Brain pericyte (primary cell): Measurements from ENCODE around the gene SYT5.
A peak's percentile ranks its signal among the peaks of the same experiment; 100 is the strongest.
"Not testable (repeated sequence)": the region's sequence is repeated elsewhere in the genome, so short reads cannot be mapped to it uniquely, and the experiment has no call there.

Source experiments
- DNase-seq: peaks from one replicate; pipeline ENCODE4 v3.0.0-alpha.2; 2012; ENCODE audit warnings: low read depth, low spot score

SYT5 gene

DNA sequence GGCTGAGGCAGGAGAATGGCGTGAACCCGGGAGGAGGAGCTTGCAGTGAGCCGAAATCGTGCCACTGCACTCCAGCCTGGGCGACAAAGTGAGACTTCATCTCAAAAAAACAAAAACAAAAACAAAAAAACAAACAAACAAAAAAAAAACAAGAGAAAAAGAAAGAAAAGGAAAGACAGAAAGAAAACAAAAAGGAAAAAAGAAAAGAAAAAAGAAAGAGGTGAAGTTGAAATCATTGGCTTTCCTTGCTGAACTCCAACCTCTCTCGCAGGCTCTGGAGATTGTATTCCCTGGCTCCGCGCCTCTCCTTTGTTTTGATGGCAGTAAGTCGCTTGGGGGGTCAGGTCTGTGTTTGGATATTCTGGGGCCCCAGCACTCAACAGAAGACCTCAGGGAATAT lies 7.8 kb downstream of the SYT5 start:
- not testable (repeated sequence) for DNase-seq

DNA sequence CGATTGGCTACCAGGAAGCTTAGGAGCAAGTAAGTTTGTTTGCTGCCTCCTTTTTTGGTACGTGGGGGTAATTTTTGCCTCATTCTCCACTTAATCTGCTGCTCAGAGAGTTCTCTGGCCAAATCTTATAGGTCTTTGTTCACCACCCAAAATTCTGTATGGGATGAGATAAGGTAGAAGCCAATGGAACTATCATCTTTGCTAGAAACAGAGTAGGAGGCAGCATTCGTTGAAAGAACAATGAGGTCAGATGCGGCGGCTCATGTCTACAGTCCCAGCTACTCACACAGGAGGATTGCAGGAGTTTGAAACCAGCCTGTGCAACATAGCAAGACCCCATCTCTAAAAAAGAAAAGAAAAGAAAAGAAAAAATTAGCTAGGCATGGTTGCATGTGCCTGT lies 8.6 kb downstream of the SYT5 start:
- no peak for DNase-seq

DNA sequence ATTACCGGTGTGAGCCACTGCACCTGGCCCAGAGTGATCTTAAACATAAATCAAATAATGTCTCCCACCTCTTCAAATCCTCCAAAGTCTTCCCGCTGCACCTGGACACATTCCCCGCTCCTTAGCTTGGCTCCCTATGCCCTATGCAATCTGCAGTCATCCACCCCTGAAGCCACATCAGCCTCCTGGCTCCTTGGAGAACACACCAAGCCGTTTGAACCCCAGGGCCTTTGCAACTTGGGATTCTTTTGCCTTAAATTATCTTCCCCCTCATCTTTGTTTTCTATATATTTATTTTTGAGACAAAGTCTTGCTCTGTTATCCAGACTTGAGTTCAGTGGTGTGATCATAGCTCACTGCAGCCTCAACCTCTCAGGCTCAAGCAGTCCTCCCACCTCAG lies 11.0 kb downstream of the SYT5 start:
- DNase-seq, result no peak

DNA sequence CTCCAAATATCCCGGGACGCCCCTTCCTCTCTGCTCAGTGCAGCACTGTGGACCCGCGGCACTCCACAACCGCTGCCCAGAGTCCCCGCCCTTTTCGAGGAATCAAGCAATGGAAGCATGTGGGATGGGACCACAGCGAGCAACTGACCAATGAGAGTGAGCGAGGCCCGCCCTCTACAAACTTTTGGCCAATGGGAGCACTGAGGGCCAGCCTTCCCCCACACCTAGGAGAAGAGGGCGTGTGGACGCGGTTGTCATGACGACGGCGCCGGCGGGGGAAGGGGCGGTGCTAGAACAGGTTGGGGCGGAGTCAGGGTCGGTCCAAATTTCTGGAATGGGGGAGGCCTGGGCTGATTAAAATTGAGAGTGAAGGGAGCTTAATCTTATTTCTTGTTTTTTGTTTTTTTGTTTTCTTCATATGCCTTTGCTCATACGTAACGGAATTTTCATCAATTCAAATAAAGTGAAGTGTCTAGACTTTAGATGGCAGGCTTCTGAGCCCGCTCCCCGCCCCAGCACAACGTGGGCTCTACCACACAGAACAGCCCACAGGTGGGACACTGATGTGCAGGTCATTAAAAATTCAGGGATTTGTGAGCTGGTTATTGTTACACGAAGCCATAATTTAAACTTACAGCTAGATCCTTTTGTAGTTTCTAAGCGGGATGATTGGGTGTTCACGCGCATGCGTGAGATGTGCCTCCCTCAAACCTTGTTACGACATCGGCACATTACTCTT lies 13.4 kb downstream of the SYT5 start, which contains the start of gene DNAAF3:
Gene DNAAF3, minus strand, starts transcription at position 84 of the 739 bp plus-strand sequence. CDS start 200 bp downstream, outside the sequence.
- DNase-seq, result peak; percentile 84

DNA sequence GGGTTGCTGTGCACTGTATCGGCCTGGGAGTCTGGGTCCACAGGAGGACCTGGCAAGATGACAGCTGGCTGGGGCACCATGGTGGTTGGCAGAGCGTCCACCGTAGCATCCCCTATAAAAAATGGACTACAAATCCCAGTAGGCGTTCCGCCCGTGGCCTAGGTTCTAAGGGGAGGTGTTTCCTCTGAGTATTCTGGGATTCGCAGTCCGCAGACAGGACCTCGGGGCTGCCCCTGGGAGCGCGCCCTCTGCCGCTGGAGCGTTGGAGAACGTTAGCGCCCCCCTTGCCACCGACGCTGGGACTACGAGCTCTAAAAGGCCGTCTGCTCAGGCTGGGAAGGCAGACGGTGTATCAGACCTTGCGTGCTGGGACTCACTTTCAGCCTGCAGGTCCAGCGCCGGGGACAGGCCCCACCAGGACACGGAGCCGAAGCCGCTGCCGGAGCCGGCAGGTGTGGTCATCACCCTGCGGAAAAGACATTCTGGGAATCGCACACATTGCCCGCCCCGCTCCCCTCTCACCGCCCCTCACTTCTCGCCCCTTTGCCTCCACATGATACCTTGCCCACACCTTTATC lies 14.0 kb downstream of the SYT5 start:
- DNase-seq, result no peak

DNA sequence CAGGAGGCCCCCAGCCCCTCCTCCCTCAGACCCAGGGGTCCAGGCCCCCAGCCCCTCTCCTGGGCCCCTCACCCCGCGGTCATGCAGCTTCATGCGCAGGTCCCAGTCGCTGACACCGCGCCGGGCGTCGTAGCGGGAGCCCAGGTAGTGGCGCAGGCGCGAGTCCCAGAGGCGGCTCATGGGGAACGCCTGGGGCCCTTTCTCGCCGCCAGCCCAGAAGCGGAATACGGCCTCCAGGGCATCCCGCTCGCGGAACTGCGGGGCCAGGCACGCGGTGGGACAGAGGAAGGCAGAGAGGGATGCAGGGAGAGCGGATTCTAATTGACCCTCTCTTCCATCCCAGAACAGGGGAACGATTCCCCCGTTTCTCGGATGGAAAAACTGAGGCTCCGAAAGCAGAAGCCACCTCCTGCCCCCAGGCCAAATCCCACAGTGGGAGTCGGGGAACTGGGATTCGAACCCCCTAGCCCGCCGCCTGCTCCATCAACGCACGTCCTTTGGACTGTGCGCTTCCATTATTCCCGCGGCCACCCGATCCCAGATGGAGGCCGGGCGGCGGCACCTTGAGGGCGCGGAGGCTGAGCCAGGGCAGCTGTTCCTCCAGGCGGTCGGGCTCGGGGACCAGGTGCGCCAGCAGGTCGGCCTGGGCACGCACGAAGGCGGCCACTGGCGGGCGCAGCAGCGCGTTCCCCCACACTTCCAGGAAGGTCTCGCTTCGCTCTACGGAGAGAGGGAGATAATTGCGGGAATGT lies 18.3 kb downstream of the SYT5 start:
- no peak for DNase-seq

DNA sequence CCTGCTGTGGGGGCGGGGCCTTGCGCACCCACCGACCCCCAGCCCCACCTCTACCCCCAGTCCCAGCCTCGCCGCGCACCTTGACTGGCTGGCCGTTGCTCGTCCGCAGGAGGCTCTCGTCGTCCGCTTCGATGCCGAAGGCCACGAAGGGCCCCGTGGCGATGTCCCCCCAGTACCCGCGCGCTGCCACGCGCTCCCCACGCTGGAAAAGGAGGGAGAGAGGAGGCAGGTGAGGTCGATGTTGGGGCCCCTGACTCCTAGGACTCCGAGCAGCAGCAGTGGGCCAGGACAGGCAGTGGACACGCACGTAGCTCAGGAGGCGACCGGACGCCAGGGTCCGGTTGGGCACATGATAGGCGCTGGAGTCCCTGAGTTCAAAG lies 19.1 kb downstream of the SYT5 start:
- DNase-seq, result no peak

DNA sequence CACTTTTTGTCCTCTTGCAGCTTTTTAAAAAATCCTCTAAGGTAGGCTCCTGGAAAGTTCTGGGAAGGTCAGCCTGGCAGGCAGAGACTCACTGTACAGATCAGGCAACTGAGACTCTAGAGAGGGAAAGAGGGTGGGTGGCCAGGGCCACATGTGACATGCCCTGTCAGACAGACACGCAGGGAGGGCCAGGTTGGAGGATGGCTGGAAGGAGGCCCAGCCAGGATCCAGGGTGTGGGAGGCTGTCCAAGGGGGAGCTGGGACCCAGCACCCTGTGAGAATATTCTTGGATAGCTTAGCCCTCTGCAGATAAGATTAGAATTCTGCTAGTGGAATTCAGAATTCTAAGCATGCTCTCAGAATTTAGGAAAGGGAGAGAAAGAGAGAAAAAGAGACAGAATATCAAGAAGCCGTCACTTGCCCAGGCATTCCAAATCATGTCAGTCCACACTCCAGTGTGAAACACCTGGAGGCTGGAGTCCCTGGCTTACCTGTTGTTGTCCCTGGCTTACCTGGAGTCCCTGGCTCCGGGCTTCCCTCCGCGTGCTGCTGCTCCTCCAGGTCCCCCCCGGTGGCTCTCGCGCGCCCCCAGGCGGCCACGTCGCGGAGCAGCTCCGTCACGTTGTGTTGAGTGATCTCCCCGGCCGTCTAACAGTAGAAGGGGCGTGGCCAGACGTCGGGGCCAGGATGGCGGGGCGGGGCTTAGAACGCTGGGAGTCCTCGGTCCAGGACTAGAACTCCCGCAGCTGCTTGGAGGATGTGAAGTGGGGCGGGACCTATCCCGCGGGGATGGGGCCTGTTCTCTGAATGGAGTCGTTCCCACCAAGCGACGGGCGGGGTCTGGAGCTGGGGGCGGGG lies 19.7 kb downstream of the SYT5 start:
- DNase-seq, result no peak

DNA sequence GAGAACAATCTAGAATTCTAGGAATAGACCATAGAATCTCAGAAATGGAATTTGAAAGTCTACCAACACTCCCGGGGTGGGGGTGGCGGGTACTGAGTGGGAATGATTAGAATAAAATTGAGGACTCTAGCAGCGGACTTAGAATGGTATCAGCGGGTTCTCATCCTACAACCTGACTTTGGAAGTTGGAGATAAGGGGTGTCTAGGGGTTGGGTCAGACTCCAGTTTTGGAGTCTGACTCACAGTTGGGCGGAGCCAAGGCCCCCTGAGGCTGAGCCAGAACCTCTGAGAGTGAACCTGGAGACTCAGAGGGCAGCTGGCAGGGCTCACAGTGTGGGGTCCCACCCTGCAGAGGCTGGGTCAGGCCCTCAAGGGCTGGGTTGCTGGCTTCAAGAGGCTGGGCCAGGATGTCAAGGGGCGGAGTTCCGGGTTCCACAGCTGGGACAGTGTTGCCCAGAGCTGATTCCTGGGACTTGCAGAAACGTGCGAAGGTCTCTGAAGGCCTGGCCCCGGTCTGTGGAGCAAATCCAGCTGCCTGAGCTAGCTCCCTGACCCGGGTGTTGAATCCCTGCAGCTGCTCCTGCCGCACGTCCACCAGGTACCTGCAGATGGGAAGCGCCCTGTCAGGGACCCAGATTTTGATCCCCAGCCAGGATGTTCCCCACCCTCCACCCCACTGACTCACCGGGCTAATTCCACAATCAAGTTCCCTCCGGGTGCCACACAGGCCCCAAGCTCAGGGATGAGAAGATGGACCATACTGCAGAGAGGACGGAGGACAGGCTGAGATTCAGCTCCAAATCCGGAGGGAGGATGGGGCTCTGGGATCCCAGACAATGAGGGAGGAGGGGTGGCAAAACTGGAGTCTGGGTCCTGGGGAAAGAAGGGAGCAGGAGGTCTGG lies 21.0 kb downstream of the SYT5 start:
- no peak for DNase-seq

DNA sequence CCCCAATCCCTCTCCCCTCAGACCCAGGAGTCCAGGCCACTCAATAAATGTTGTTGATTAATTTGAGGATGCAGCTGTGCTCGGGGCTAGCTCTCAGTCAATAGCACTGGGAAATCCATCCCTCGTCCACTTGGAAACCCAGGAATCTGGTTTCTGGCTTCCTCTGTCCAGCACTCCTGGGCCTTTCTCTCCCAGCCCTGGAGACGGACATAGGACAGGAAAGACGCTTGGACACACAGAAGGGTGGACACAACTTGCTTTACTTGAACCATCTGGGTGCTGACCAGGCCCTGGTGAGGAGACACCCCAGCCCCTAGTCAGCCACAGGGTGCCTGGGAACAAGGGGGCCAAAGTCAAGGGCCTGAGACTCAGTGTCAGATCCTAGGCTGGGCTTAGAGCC lies 21.7 kb downstream of the SYT5 start:
- DNase-seq, result no peak

DNA sequence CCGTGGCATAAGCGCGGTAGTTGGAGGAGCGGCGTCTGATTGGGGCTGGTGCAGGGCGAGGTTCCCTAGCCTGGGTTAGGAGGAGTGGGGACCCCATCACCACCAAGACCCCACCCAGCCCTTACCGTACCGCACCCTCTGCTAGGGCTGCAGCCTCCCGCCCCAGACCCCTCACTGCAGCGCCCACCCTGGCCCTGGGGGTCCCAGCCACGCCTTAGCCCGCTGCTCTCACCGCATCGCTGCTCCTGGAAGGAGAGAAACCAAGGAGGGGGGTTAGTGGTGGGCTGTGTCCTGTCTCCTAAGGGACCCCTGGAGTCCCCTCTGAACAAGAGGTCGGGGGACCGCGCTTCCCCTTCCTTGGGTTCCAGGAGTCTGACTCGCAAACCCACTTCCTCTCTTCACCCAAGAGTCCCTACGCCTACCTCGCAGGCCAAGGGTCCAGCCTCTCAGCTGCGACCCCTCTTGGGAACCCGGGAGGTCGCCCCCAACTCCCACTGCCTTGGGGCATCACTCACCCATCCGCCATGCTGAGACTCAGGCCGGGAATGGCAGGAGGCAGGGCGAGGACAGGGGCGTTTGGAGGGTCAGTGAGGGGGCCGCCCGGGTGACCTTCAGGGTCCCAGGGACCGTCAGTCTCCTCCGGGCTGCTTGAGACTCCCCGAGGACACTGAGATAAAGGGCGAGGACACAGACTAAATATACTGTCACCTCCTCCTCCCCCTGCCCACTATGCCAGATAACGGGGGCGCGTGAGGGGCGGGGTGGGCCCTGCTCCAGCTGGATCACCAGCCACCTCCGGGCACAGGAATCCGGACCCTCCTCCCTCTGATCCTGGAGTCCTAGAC lies 22.8 kb downstream of the SYT5 start, which contains the start of gene TNNI3:
Gene TNNI3, minus strand, starts transcription at position 669 of the 845 bp plus-strand sequence. Its CDS starts 143 bp downstream, at position 526.
- DNase-seq, result no peak

DNA sequence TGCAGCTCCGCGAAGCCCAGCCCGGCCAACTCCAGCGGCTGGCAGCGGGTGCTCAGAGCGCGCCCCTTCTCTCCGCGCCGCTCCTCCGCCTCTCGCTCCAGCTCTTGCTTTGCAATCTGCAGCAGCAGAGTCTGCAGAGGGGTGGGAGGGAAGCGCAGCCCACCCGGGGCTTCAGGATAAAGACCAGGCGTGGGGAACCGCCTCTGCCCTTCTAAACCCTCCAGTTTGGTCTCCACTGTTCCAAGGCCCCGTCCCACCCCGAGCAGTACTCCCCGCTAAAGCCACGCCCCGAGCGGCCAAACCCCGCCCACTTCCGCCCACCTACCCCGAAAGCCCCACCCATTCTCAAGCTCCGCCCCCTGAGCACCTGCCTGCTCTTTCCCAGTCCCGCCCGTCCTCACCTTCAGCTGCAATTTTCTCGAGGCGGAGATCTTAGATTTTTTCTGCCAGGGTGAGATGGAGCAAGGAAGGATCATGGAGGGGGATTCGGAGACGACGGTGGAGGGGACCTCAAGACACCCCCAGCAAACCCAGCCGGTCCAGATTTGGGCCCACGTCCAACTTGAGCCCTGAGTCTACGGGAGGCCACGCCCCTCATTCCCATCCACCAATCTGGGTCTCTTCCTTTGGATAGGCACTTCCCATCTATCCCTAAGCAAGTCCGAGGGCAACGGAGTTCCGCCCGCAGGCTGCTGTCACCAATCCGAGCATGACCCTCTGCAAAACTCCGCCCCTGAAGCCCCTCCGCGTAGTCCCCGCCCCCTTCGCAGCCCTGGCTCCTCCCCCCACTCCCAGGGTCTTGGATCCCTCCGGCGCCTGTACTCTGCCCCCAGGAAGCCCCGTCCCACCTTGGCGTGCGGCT lies 23.7 kb downstream of the SYT5 start:
- no peak for DNase-seq

DNA sequence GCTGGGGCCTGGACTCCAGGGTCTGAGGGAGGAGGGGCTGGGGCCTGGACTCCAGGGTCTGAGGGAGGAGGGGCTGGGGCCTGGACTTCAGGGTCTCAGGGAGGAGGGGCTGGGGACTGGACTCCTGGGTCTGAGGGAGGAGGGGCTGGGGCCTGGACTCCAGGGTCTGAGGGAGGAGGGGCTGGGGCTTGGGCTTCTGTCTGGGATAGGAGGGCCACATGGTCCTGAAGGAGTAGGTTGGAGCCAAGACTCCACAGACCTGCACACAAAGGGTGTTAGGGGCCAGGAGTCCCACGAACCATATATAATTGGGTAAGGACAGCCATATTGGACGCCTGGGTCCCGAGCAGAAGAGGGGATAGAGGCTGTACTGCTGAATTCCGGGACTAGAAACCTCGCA lies 24.3 kb downstream of the SYT5 start:
- not testable (repeated sequence) for DNase-seq

DNA sequence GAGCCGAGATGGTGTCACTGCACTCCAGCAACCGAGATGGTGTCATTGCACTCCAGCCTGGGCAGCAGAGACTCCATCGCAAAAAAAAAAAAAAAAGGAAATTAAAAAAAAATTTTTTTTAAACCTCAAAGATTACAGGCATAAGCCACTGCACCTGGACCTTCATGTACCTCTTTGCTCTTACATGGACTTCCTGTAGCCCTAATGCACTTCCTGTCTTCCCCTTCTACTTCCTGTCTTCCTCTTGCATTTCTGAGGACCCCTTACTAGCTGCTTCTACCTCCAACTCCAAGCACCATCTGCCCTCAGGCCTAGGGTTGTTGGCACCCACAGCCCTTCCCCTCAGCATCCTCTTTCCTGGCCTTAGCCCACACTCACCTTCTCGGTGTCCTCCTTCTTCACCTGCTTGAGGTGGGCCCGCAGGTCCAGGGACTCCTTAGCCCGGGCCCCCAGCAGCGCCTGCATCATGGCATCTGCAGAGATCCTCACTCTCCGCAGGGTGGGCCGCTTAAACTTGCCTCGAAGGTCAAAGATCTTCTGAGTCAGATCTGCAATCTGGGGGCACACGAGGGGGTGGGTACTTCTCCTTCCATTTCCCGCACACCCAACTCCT lies 26.3 kb downstream of the SYT5 start:
- DNase-seq, result no peak

DNA sequence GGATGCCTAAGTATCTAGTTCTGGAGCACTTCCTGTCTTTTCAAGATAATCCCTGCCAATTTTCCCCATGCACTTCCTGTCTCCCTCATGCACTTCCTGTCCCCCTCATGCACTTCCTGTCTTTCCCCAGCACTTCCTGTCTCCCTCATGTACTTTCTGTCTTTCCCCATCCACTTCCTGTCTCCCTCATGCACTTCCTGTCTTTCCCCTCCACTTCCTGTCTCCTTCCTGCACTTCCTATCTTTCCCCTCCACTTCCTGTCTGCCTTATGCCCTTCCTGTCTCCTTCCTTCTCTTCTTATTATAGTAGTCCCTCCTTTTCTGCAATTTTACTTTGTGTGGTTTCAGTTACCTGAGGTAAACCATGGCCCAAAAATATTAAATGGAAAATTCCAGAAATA lies 28.1 kb downstream of the SYT5 start:
- no peak for DNase-seq

DNA sequence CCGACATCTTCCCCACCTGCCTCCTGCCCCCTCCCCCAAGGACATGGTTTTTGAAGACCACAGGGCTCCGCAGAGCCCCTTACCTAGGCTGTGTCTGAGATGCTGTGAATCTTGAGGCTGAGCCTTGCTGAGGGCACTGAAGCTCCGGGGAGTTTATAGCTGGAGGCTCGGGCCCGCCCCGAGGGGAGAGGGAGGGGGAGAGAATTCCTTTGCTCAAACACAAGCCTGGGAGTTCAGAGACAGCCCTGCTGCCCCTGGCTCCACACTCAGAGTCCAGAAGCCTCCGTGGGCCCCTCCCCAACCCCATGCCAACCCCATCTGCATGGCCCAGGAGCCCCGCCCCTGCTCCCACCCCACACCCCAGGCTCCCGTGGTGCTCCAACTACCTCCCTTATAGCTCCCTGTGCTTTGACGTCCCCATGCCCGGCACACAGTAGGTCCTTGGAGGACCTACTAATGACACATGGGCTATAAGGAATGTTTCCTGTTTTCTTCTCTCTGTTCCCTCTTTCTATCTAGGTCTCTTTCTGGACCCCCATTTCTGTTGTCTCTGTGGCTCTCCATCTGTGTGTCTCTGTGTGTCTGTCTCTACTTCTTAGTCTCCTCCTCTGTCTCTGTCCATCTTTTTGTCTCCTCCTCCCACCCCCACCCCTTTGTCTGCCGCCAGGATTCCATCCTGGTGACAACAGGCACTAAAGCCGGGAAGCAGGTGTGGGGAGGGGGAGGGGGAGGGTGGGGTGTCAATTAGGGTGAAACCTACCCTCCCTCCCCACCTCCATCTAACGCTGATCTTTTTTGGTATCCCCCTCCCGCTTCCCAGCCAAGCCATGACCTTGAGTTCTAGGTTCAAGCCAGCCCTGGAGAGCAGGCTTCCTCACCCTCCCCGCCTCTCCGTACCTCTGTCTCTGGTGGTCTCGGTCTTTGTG lies 30.7 kb downstream of the SYT5 start, which contains the start of gene TNNT1:
Gene TNNT1, minus strand, starts transcription at position 129 of the 926 bp plus-strand sequence. CDS start 2,049 bp downstream, outside the sequence.
- no peak for DNase-seq
